ENCODE data around the gene TMEM106C. TPM values are rescaled to one million over a fixed set of nuclear protein-coding genes. Genes with fewer than 3 reads are reported as not detected.

TMEM106C gene
- total RNA-seq, 1 experiment from 2014 or later, result 99.4 TPM

- Histone ChIP-seq H3K27ac (peak overlapping the region; percentile 48; the same call in 1 of the 2 replicates), H3K4me3 (peak overlapping the region; percentile 78), H3F3A (ENCODE audit: insufficient read depth, low read depth) (peaks cover 12% of the 10 kb centered on the region; the same call in 1 of the 2 replicates), H3K4me1 (replicated peaks; ENCODE audit: insufficient read depth) (peaks cover 20% of the 10 kb centered on the region), H3K36me3 (ENCODE audit: low read depth) (no peaks in the 10 kb centered on the region), H3K79me2 (ENCODE audit: low read depth) (no peaks in the 10 kb centered on the region), H4K20me1 (ENCODE audit: insufficient read depth) (no peaks in the 10 kb centered on the region), H2AFZ (peak overlapping the region; percentile 91), H3K4me2 (peak overlapping the region; percentile 98), H3K27me3 (ENCODE audit: insufficient read depth, low read depth) (peaks cover 57% of the 10 kb centered on the region), H3K9me3 (ENCODE audit: insufficient read depth, low read depth) (no peaks in the 10 kb centered on the region), H3K9me2 (ENCODE audit: insufficient read depth) (no peaks in the 10 kb centered on the region)
- ChIA-PET CTCF (no interaction called here), POLR2A (ENCODE audit: unreplicated experiment) (interaction anchor here (0.7 kb wide), 1 partner anchor 12 kb away, joined by 3 read pairs; no protein-coding TSS in a partner anchor)
- TF ChIP-seq, protein P1, sequence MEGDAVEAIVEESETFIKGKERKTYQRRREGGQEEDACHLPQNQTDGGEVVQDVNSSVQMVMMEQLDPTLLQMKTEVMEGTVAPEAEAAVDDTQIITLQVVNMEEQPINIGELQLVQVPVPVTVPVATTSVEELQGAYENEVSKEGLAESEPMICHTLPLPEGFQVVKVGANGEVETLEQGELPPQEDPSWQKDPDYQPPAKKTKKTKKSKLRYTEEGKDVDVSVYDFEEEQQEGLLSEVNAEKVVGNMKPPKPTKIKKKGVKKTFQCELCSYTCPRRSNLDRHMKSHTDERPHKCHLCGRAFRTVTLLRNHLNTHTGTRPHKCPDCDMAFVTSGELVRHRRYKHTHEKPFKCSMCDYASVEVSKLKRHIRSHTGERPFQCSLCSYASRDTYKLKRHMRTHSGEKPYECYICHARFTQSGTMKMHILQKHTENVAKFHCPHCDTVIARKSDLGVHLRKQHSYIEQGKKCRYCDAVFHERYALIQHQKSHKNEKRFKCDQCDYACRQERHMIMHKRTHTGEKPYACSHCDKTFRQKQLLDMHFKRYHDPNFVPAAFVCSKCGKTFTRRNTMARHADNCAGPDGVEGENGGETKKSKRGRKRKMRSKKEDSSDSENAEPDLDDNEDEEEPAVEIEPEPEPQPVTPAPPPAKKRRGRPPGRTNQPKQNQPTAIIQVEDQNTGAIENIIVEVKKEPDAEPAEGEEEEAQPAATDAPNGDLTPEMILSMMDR (conservative IDR thresholded peaks at IDR 0.05), result no peak
- TF ChIP-seq EZH2 (IDR thresholded peaks at IDR 0.05; ENCODE audit: low read depth), result 0 out of 2 replicates have a peak, but pooled peaks have one; percentile 54
- intact Hi-C loops (cut with micrococcal nuclease; ENCODE audit: unreplicated experiment), result loop anchor here (2.0 kb wide), 1 partner anchor 17 kb away; no protein-coding TSS in a partner anchor
- peak in 1 of 2 experiments; percentile 41 for DNase-seq
- no TSS peak for BruUV-seq (replicated peaks)
These were observed 38.4 kb downstream of the TMEM106C start for GRCh38 chr12:48001505-48002413.

GRCh38 chr12:48002414-48002730 lies 39.0 kb downstream of the TMEM106C start:
- H3K79me2 ChIP-seq (ENCODE audit: low read depth), result no peaks in the 10 kb centered on the region
- intact Hi-C loops (cut with micrococcal nuclease; ENCODE audit: unreplicated experiment), result no loop called here
- no peaks in the 10 kb centered on the region for H3K9me2 ChIP-seq (ENCODE audit: insufficient read depth)
- no peak overlapping the region; the same call in 1 of the 2 replicates for H3K4me3 ChIP-seq
- no peaks in the 10 kb centered on the region for H3K36me3 ChIP-seq (ENCODE audit: low read depth)
- ChIA-PET CTCF (no interaction called here), POLR2A (ENCODE audit: unreplicated experiment) (interaction anchor here (0.7 kb wide), 1 partner anchor 11 kb away, joined by 3 read pairs; no protein-coding TSS in a partner anchor)
- H3K27me3 ChIP-seq (ENCODE audit: insufficient read depth, low read depth), result peaks cover 63% of the 10 kb centered on the region
- peak overlapping the region; percentile 98; the same call in 1 of the 2 replicates for H3K4me2 ChIP-seq
- no peak for TF ChIP-seq EZH2 (IDR thresholded peaks at IDR 0.05; ENCODE audit: low read depth)
- TF ChIP-seq, protein P1 (conservative IDR thresholded peaks at IDR 0.05), result no peak
- H3K4me1 ChIP-seq (replicated peaks; ENCODE audit: insufficient read depth), result peaks cover 15% of the 10 kb centered on the region
- DNase-seq, result no peak
- peaks cover 12% of the 10 kb centered on the region; the same call in 1 of the 2 replicates for H3F3A ChIP-seq (ENCODE audit: insufficient read depth, low read depth)
- no peak overlapping the region for H3K27ac ChIP-seq
- H4K20me1 ChIP-seq (ENCODE audit: insufficient read depth), result no peaks in the 10 kb centered on the region
- no peaks in the 10 kb centered on the region for H3K9me3 ChIP-seq (ENCODE audit: insufficient read depth, low read depth)
- no TSS peak for BruUV-seq (replicated peaks)
- no peak overlapping the region for H2AFZ ChIP-seq

DNA sequence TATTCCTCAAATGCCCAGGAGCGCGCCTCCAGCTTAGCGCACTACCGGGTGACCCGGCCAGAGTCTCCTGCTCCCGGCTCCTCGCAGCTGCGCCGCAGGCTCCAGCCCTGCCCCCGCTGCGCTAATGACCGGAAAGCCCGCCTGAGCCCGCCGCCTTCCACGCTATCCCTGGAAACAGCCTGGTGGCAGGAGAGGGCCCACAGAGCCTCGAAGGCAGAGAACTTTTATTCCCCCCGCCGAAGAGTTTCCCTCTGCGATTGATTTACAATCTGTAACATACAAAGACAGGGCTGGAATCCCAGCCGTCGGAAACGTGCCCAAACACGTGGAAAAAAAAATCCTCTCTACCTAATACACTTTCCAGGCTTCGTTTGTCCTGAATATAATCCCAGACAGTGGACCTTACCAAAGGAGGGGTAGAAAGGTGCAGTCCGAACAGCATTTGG lies 39.4 kb downstream of the TMEM106C start:
- H3K9me3 ChIP-seq (ENCODE audit: insufficient read depth, low read depth), result no peaks in the 10 kb centered on the region
- H4K20me1 ChIP-seq (ENCODE audit: insufficient read depth), result no peaks in the 10 kb centered on the region
- TF ChIP-seq, protein P1 (conservative IDR thresholded peaks at IDR 0.05), result no peak
- no peak for TF ChIP-seq EZH2 (IDR thresholded peaks at IDR 0.05; ENCODE audit: low read depth)
- no peaks in the 10 kb centered on the region for H3K9me2 ChIP-seq (ENCODE audit: insufficient read depth)
- ChIA-PET CTCF (no interaction called here), POLR2A (ENCODE audit: unreplicated experiment) (no interaction called here)
- peaks cover 11% of the 10 kb centered on the region for H3K4me1 ChIP-seq (replicated peaks; ENCODE audit: insufficient read depth)
- no peak overlapping the region for H3K4me3 ChIP-seq
- no peak overlapping the region for H3K4me2 ChIP-seq
- no peak for DNase-seq
- peaks cover 67% of the 10 kb centered on the region for H3K27me3 ChIP-seq (ENCODE audit: insufficient read depth, low read depth)
- no TSS peak for BruUV-seq (replicated peaks)
- H3K36me3 ChIP-seq (ENCODE audit: low read depth), result no peaks in the 10 kb centered on the region
- no peak overlapping the region for H3K27ac ChIP-seq
- H2AFZ ChIP-seq, result no peak overlapping the region
- intact Hi-C loops (cut with micrococcal nuclease; ENCODE audit: unreplicated experiment), result no loop called here
- H3F3A ChIP-seq (ENCODE audit: insufficient read depth, low read depth), result peaks cover 12% of the 10 kb centered on the region; the same call in 1 of the 2 replicates
- H3K79me2 ChIP-seq (ENCODE audit: low read depth), result no peaks in the 10 kb centered on the region
